Psoas muscle (tissue), 8 donors: ENCODE results near the gene NDUFA5. TPM values are rescaled to one million over a fixed set of nuclear protein-coding genes. Genes with fewer than 3 reads are reported as not detected.

Source experiments
- ATAC-seq, 4 donors: fragments of 200-7000 bp; cut with Tn5 transposase; one replicate each; pipeline ENCODE4 v1.9.1; 2020; ENCODE audit warnings: moderate library complexity in 3 of 4, mild to moderate bottlenecking in 2 of 4
- DNase-seq, 2 donors: peaks; one replicate each; pipeline ENCODE4 v3.0.0-alpha.2; 2020
- H3K27ac ChIP-seq: fragments of 200-600 bp; one replicate; pipeline ENCODE4 v1.8.0; 2022
- H3K27me3 ChIP-seq, 3 donors: fragments of 200-600 bp in 1 of 3; one replicate each; pipeline versions ENCODE4 v1.6.1 to v1.8.0; 2013 to 2022; ENCODE audit warnings: low read length in 2 of 3, mild to moderate bottlenecking in 2 of 3, moderate library complexity in 1 of 3; ENCODE audit not compliant: insufficient read depth in 3 of 3
- H3K36me3 ChIP-seq, 2 donors: fragments of 200-600 bp in 1 of 2; one replicate each; pipeline versions ENCODE4 v1.6.1 to v1.8.0; 2013 to 2022; ENCODE audit warnings: low read depth in 1 of 2, mild to moderate bottlenecking in 1 of 2, moderate library complexity in 1 of 2; ENCODE audit not compliant: insufficient read depth in 1 of 2
- H3K4me1 ChIP-seq: fragments of 200-600 bp; one replicate; pipeline ENCODE4 v1.8.0; 2022
- H3K4me3 ChIP-seq: fragments of 200-600 bp; one replicate; pipeline ENCODE4 v1.8.0; 2022; ENCODE audit warnings: mild to moderate bottlenecking
- H3K9me3 ChIP-seq: fragments of 200-600 bp; one replicate; pipeline ENCODE4 v1.8.0; 2022
- WGBS, 3 donors: extraction: QIAGEN DNeasy Blood & Tissue Kit; methylation state at CpG; one replicate each; pipeline versions ENCODE4 v1.1.6 to v1.1.7; 2013; 5-methylcytosine and 5-hydroxymethylcytosine counted together
- intact Hi-C, 2 donors: fragments of 100-400 bp; cut with DNase I; formaldehyde crosslinking; loops; one replicate each; pipeline versions ENCODE4 v1.11.0 to v1.14.2; 2022
- long read RNA-seq, 2 donors: library from polyadenylated mRNA; unstranded; transcript quantifications; one replicate each; pipeline ENCODE4 v2.0.0, GENCODE V29; 2021
- polyA plus RNA-seq, 3 donors: library from polyadenylated mRNA; stranded (reverse); fragments of 200-250 nt; gene quantifications; one replicate each; pipeline ENCODE4 v1.2.3, GENCODE V29; 2013
- total RNA-seq, 4 donors: library from RNA; stranded (reverse); fragmentation: NEBNext Ultra II Directional in 2 of 4; extraction: Animal tissue kit (Norgen Biotek cat#: 25700) in 2 of 4; gene quantifications; one replicate each; pipeline versions ENCODE4 v1.2.1 to v1.2.4, GENCODE V29; 2021 to 2023
- TF ChIP-seq, protein P1 (sequence below): fragments of 200-600 bp; IDR thresholded peaks from one replicate; pipeline ENCODE4 v1.8.0; 2022; ENCODE audit warnings: antibody characterized with exemption
- donor health status: healthy with polysubstance abuse.
- donor health status: DM: no; HTN: no; CAD: no; lungs with moderate emphysema.
- donor health status: Bipolar disorder and iron deficiency.
- donor health status: healthy.
- donor health status: DM: yes; HTN: yes; CAD: no.
- donor health status: DM: no; HTN: no; CAD: no.
- donor health status: DM: no; HTN: no; CAD: no.
- donor health status: DM: yes; HTN: yes; CAD: no.

NDUFA5 gene
- total RNA-seq (100 to 1,000 TPM; 139 to 211 (median 173) TPM), polyA plus RNA-seq (100 to 1,000 TPM in 2 of 3 donors, 10 to 100 TPM in 1; 99.2 to 234 (median 192) TPM)
- long read RNA-seq, donor 1, transcript NDUFA5-202 (4 exons, 1,360 nt), result minor isoform, 11 of 177 reads
- long read RNA-seq, donor 1, transcript NDUFA5-201 (5 exons, 1,901 nt), result major isoform, 150 of 177 reads
- long read RNA-seq, donor 1, transcript NDUFA5-212 (4 exons, 1,432 nt), result minor isoform, 7 of 177 reads
- long read RNA-seq, donor 1, partial matches to known transcripts, result 1 of 177 reads
- long read RNA-seq, donor 1, other reads (novel, unspliced or antisense), result 4 of 177 reads
- long read RNA-seq, donor 2, transcript NDUFA5-202 (4 exons, 1,360 nt), result minor isoform, 21 of 459 reads
- long read RNA-seq, donor 2, transcript NDUFA5-201 (5 exons, 1,901 nt), result major isoform, 382 of 459 reads
- long read RNA-seq, donor 2, transcript NDUFA5-212 (4 exons, 1,432 nt), result minor isoform, 28 of 459 reads
- long read RNA-seq, donor 2, transcript NDUFA5-211 (4 exons, 1,504 nt), result minor isoform, 7 of 459 reads
- long read RNA-seq, donor 2, partial matches to known transcripts, result 3 of 459 reads
- long read RNA-seq, donor 2, other reads (novel, unspliced or antisense), result 16 of 459 reads

DNA sequence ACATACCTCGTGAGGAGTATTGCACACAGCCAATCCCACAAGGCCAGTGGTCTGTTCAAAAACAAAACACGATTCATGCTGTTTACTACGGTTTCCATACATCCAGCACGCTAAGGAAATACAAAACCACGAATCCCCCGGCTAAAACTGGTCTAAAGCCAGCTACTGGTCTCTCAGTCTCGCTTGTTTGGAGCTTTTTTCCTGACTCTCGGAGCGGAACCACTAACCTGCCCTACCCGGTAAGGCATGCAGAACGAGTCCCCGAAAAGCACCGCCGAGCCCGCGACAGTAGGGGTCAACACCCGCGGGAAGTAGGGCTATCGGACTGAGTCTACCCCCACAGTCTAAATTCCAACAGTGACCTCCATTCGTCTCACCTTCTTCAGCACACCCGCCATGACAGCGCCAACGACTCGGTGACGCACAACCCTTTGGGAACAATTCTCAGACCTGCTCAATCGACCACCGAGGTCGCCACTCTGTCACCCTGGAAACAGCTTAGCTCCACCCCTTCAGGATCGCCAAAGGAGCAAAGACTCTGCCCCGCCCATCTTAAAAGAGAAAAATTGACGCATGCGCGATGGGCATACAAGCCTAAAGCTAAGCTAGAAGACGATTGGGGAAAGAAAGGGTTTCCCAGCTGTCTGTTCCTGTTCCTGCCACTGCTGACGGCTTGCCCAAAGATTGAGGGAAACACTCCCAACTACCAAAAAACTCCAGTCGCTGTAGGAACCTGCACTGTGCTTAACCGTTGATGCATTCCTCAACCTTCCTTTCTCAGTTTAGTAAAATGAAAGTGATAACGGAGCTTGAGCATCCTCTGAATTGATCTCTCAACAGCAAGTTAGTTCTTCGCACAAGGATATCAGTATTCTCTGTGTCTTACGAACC is at the start of gene NDUFA5:
Gene NDUFA5 (minus strand): TSS at position 421 of the 891 bp plus-strand sequence. CDS start 23 bp downstream, at position 398.
- TF ChIP-seq, protein P1, sequence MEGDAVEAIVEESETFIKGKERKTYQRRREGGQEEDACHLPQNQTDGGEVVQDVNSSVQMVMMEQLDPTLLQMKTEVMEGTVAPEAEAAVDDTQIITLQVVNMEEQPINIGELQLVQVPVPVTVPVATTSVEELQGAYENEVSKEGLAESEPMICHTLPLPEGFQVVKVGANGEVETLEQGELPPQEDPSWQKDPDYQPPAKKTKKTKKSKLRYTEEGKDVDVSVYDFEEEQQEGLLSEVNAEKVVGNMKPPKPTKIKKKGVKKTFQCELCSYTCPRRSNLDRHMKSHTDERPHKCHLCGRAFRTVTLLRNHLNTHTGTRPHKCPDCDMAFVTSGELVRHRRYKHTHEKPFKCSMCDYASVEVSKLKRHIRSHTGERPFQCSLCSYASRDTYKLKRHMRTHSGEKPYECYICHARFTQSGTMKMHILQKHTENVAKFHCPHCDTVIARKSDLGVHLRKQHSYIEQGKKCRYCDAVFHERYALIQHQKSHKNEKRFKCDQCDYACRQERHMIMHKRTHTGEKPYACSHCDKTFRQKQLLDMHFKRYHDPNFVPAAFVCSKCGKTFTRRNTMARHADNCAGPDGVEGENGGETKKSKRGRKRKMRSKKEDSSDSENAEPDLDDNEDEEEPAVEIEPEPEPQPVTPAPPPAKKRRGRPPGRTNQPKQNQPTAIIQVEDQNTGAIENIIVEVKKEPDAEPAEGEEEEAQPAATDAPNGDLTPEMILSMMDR, result no peak
- 0 to 1% (median 1%) methylated on average over 40 of the region's 40 CpGs for WGBS, 3 donors
- ATAC-seq, result peak; percentile 99
- Histone ChIP-seq H3K9me3 (no peaks in the 10 kb centered on the region), H3K4me1 (peaks cover 38% of the 10 kb centered on the region), H3K36me3 (peaks cover under 1 to 31% of the 10 kb centered on the region in 2 donors), H3K4me3 (peak within 1 kb of the TSS; percentile 96), H3K27ac (peak within 1 kb of the TSS; percentile 96), H3K27me3 (no peaks in the 10 kb centered on the region)
- peak; percentile 96 to 97 for DNase-seq
- intact Hi-C loops, result no loop called here

DNA sequence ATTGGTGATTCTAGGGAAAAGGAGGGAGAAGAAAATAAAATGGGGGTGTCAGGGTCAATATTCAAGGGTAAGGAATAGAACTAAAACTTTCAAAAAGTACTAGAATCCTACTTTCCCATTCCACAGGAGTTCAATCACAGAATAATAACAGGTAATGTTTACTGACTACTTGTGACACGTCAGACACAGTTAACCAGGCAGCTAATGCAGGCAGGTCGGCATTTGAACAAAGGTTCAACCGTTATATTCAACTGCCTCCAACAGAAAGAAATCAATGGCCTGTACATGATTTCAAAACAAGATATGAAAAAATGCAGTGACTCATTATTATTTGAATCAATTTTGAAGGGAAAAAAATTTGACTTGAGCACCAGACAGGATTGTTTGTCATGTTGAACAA is 47.1 kb upstream of the NDUFA5 start:
- H3K9me3 ChIP-seq, result no peaks in the 10 kb centered on the region
- no peaks in the 10 kb centered on the region for H3K27me3 ChIP-seq
- TF ChIP-seq, protein P1, result no peak
- peak overlapping the region; percentile 64 for H3K4me3 ChIP-seq
- H3K4me1 ChIP-seq, result peaks cover 21% of the 10 kb centered on the region
- DNase-seq, result no peak
- WGBS, 3 donors, result 28 to 45% (median 36%) methylated on average over 3 of the region's 3 CpGs
- intact Hi-C loops, result loop anchor here in 1 of 2 donors (5.0 kb wide), 1 partner anchor 33 kb away; no protein-coding TSS in a partner anchor
- H3K27ac ChIP-seq, result peak overlapping the region; percentile 87
- no peaks in the 10 kb centered on the region for H3K36me3 ChIP-seq
- ATAC-seq, result no peak

DNA sequence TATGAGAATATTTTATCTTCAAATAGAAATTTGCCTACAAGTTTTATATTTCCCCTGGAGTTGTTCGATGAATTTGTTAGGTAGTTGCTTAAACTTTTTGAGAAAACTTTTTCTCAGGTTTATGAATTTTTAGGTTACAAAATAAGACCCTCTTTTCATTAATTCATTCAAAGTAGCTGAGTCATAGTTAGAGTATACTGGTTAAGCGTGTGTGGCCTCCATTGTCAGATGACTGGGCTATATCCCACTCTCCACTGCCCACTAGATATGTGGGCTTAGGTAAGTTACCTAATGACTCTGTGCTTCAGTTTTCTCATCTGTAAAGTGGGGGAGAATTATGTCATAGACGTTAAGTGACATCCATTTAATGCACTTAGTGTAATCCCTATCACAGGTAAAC is 45.0 kb upstream of the NDUFA5 start:
- TF ChIP-seq, protein P1, result no peak
- no peaks in the 10 kb centered on the region for H3K36me3 ChIP-seq
- DNase-seq (no peak), ATAC-seq (peak in 3 of 4 donors; percentile 29 to 45 (median 39))
- H3K27ac ChIP-seq, result peak overlapping the region; percentile 87
- peak overlapping the region; percentile 64 for H3K4me3 ChIP-seq
- peaks cover 27% of the 10 kb centered on the region for H3K4me1 ChIP-seq
- intact Hi-C loops, result loop anchor here in 1 of 2 donors (5.0 kb wide), 1 partner anchor 35 kb away; no protein-coding TSS in a partner anchor
- H3K27me3 ChIP-seq, result no peaks in the 10 kb centered on the region
- 34 to 65% (median 39%) methylated on average over 3 of the region's 3 CpGs for WGBS, 3 donors
- no peaks in the 10 kb centered on the region for H3K9me3 ChIP-seq

DNA sequence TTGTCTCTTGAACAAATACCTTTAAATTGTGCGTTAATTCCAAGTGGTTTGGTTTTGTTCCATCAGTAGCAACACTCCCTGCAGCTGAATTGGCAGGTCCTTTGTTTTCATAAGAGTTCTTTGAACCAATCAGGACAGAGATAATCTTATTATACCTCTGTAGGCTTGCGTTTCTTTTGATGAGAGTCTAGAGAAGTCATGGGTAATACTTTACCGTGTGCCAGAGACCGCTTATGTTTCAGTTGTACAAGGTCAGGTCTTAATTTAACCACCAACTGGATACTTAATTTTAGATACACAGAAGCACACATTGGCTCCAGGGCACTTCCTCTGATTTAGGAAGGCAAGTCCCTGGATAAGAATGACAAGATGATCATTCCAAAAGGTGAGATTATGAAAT is 43.9 kb upstream of the NDUFA5 start, which contains the start of gene ASB15:
Gene ASB15 (plus strand): TSS at position 292 of the 400 bp plus-strand sequence. CDS start 12,682 bp downstream, outside the sequence.
- DNase-seq, result no peak
- H3K4me1 ChIP-seq, result peaks cover 31% of the 10 kb centered on the region
- peak within 1 kb of the TSS; percentile 64 for H3K4me3 ChIP-seq
- no peaks in the 10 kb centered on the region for H3K9me3 ChIP-seq
- H3K27me3 ChIP-seq, result no peaks in the 10 kb centered on the region
- peak within 1 kb of the TSS; percentile 87 for H3K27ac ChIP-seq
- no peaks in the 10 kb centered on the region for H3K36me3 ChIP-seq
- TF ChIP-seq, protein P1, result no peak
- peak; percentile 92 to 99 (median 96) for ATAC-seq
- intact Hi-C loops, result loop anchor here in 1 of 2 donors (5.0 kb wide), 1 partner anchor 36 kb away; no protein-coding TSS in a partner anchor
- WGBS, 3 donors, result 22 to 33% (median 27%) methylated on average over 4 of the region's 4 CpGs
